Lower lobe of right lung (tissue), 2 donors: ENCODE data around the gene CYSTM1. TPM values are rescaled to one million over a fixed set of nuclear protein-coding genes. Genes with fewer than 3 reads are reported as not detected.

ENCODE experiments used
- ATAC-seq, 2 donors: fragments of 200-7000 bp; cut with Tn5 transposase; one replicate each; pipeline ENCODE4 v1.9.1; 2020 to 2022; ENCODE audit warnings: mild to moderate bottlenecking in 2 of 2, moderate library complexity in 2 of 2
- DNase-seq: peaks from one replicate; pipeline ENCODE4 v3.0.0-alpha.2; 2020
- H3K27ac ChIP-seq: fragments of 200-600 bp; one replicate; pipeline ENCODE4 v1.8.0; 2022
- H3K27me3 ChIP-seq: fragments of 200-600 bp; one replicate; pipeline ENCODE4 v1.8.0; 2022; ENCODE audit warnings: low read depth
- H3K36me3 ChIP-seq: fragments of 200-600 bp; one replicate; pipeline ENCODE4 v1.8.0; 2022; ENCODE audit warnings: mild to moderate bottlenecking
- H3K4me1 ChIP-seq: fragments of 200-600 bp; one replicate; pipeline ENCODE4 v1.8.0; 2022
- H3K4me3 ChIP-seq: fragments of 200-600 bp; one replicate; pipeline ENCODE4 v1.8.0; 2022; ENCODE audit warnings: mild to moderate bottlenecking
- H3K9me3 ChIP-seq: fragments of 200-600 bp; one replicate; pipeline ENCODE4 v1.8.0; 2022
- CTCF ChIP-seq: fragments of 200-600 bp; IDR thresholded peaks from one replicate; pipeline ENCODE4 v1.8.0; 2022; ENCODE audit warnings: antibody characterized with exemption, mild to moderate bottlenecking
- intact Hi-C: fragments of 100-400 bp; cut with DNase I; formaldehyde crosslinking; loops from one replicate; pipeline ENCODE4 v1.11.0; 2022
- total RNA-seq: library from RNA; stranded (reverse); fragmentation: NEBNext Ultra II Directional; extraction: Animal tissue kit (Norgen Biotek cat#: 25700); gene quantifications from one replicate; pipeline ENCODE4 v1.2.1, GENCODE V29; 2021
- donor health status: DM: no; HTN: yes; CAD: no; lungs with severe emphysema.

The CYSTM1 gene
- total RNA-seq, 1 donor from 2014 or later, result 80.4 TPM

GRCh38 chr5:140175367-140176030 lies 511 bp downstream of the CYSTM1 start:
- Histone ChIP-seq H3K27ac (peak overlapping the region; percentile 100), H3K36me3 (no peaks in the 10 kb centered on the region), H3K27me3 (no peaks in the 10 kb centered on the region), H3K9me3 (no peaks in the 10 kb centered on the region), H3K4me3 (peak overlapping the region; percentile 99), H3K4me1 (peaks cover 37% of the 10 kb centered on the region)
- DNase-seq (peak; percentile 92), ATAC-seq (peak; percentile 80 to 87)
- intact Hi-C loops, result no loop called here
- peak; percentile 43 for TF ChIP-seq CTCF

DNA sequence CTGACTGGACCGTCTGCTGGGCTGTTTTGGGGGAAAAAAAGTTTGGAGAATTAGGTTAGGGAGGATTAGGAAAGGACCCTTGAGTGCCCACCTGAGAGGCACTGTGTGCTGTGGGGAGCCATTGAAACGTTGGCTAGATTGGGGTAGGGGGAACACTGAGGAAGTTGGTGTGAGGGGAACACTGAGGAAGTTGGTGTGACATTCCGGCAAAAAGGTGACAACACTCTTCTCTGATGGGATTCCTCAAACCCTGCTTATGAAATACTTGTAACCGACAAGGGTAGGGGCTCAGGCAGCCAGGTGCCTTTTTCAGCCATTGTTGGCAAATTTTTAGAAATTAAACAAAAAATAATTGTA lies 1.0 kb downstream of the CYSTM1 start:
- Histone ChIP-seq H3K4me3 (peak overlapping the region; percentile 99), H3K27ac (peak overlapping the region; percentile 100), H3K9me3 (no peaks in the 10 kb centered on the region), H3K36me3 (no peaks in the 10 kb centered on the region), H3K4me1 (peaks cover 42% of the 10 kb centered on the region), H3K27me3 (no peaks in the 10 kb centered on the region)
- ATAC-seq (no peak), DNase-seq (no peak)
- TF ChIP-seq CTCF, result no peak
- intact Hi-C loops, result no loop called here

GRCh38 chr5:140178086-140178410 lies 3.1 kb downstream of the CYSTM1 start:
- H3K4me3 ChIP-seq, result no peak overlapping the region
- intact Hi-C loops, result no loop called here
- H3K9me3 ChIP-seq, result no peaks in the 10 kb centered on the region
- no peak for ATAC-seq
- H3K27ac ChIP-seq, result no peak overlapping the region
- no peaks in the 10 kb centered on the region for H3K36me3 ChIP-seq
- peaks cover 62% of the 10 kb centered on the region for H3K4me1 ChIP-seq
- no peak for DNase-seq
- no peak for TF ChIP-seq CTCF
- H3K27me3 ChIP-seq, result no peaks in the 10 kb centered on the region

DNA sequence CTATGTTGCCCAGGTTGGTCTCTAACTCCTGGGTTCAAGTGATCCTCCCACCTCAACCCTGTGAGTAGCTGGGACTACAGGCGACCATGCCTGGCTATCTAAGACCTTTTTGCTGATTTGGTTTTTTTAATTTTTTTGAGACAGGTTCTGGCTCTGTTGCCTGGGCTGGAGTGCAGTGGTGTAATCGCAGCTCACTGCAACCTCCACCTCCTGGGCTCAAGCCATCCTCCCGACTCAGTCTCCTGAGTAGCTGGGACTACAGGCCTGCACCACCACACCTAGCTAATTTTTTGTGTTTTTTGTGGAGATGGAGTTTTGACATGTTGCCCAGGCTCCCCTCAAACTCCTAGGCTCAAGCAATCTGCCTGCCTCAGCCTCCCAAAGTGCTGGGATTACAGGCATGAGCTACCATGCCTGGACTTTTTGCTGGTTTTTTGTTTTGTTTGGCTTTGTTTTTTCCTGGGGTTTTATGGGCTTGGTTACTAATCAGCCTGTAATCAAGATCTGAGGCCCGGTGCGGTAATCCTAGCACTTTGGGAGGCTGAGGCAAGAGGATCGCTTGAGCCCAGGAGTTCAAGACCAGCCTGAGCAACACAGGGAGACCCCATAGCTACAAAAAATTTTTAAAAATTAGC lies 3.6 kb downstream of the CYSTM1 start:
- H3K4me1 ChIP-seq, result peaks cover 68% of the 10 kb centered on the region
- H3K36me3 ChIP-seq, result no peaks in the 10 kb centered on the region
- no peak overlapping the region for H3K4me3 ChIP-seq
- no peaks in the 10 kb centered on the region for H3K9me3 ChIP-seq
- no peak for DNase-seq
- no peak for TF ChIP-seq CTCF
- ATAC-seq, result no peak
- H3K27ac ChIP-seq, result no peak overlapping the region
- intact Hi-C loops, result no loop called here
- H3K27me3 ChIP-seq, result no peaks in the 10 kb centered on the region

GRCh38 chr5:140181002-140181483 lies 6.1 kb downstream of the CYSTM1 start:
- no peak for TF ChIP-seq CTCF
- Histone ChIP-seq H3K4me1 (peaks cover 66% of the 10 kb centered on the region), H3K4me3 (no peak overlapping the region), H3K36me3 (no peaks in the 10 kb centered on the region), H3K9me3 (no peaks in the 10 kb centered on the region), H3K27ac (peak overlapping the region; percentile 63), H3K27me3 (no peaks in the 10 kb centered on the region)
- intact Hi-C loops, result no loop called here
- DNase-seq (no peak), ATAC-seq (no peak)
